Liver (tissue), 9 donors: Measurements from ENCODE around the gene HK2. TPM values are rescaled to one million over a fixed set of nuclear protein-coding genes. Genes with fewer than 3 reads are reported as not detected.

Experiments used
- DNase-seq: peaks from one replicate; pipeline ENCODE4 v3.0.0-alpha.2; 2017; ENCODE audit warnings: low spot score
- H3K27ac ChIP-seq, 2 donors: one replicate each; pipeline ENCODE4 v1.7.0; 2013; ENCODE audit warnings: inconsistent platforms in 2 of 2, low read length in 2 of 2, control low read depth in 1 of 2, low read depth in 1 of 2, mild to moderate bottlenecking in 1 of 2
- H3K27me3 ChIP-seq, 4 donors: one replicate each; pipeline versions ENCODE4 v1.6.1 to v1.7.0; 2013; ENCODE audit warnings: low read length in 3 of 4, inconsistent platforms in 1 of 4, mild to moderate bottlenecking in 1 of 4, moderate library complexity in 1 of 4; ENCODE audit not compliant: control insufficient read depth in 4 of 4, insufficient read depth in 4 of 4
- H3K36me3 ChIP-seq, 4 donors: one replicate each; pipeline versions ENCODE4 v1.6.1 to v1.7.0; 2013; ENCODE audit warnings: low read length in 3 of 4, mild to moderate bottlenecking in 3 of 4, low read depth in 1 of 4, moderate library complexity in 1 of 4; ENCODE audit not compliant: control insufficient read depth in 4 of 4, insufficient read depth in 3 of 4
- H3K4me1 ChIP-seq, 4 donors: one replicate each; pipeline versions ENCODE4 v1.6.1 to v1.7.0; 2013; ENCODE audit warnings: low read length in 3 of 4, mild to moderate bottlenecking in 3 of 4, moderate library complexity in 1 of 4; ENCODE audit not compliant: control insufficient read depth in 4 of 4, insufficient read depth in 4 of 4
- H3K4me3 ChIP-seq, 3 donors: one replicate each; pipeline versions ENCODE4 v1.6.1 to v1.7.0; 2013; ENCODE audit warnings: low read length in 3 of 3, control low read depth in 1 of 3, low read depth in 1 of 3, mild to moderate bottlenecking in 1 of 3
- H3K9ac ChIP-seq, 2 donors: one replicate each; pipeline ENCODE4 v1.7.0; 2013; ENCODE audit warnings: low read length in 2 of 2, mild to moderate bottlenecking in 2 of 2, moderate library complexity in 2 of 2, control low read depth in 1 of 2, low read depth in 1 of 2
- H3K9me3 ChIP-seq, 4 donors: one replicate each; pipeline versions ENCODE4 v1.6.1 to v1.7.0; 2013; ENCODE audit warnings: low read length in 3 of 4; ENCODE audit not compliant: control insufficient read depth in 4 of 4
- CTCF ChIP-seq: fragments of 150-350 bp; IDR thresholded peaks from 2 replicates; pipeline ENCODE4 v1.5.1; 2017; ENCODE audit warnings: improper control_type of control experiment, low read depth, low read length; ENCODE audit not compliant: missing input control
- EGR1 ChIP-seq, 2 donors: IDR thresholded peaks; 2 replicates each; pipeline ENCODE4 v1.6.1; 2016 to 2018; ENCODE audit warnings: antibody characterized with exemption in 2 of 2, low read depth in 2 of 2
- FOXA1 ChIP-seq: IDR thresholded peaks from 2 replicates; pipeline ENCODE4 v1.6.1; 2016; ENCODE audit warnings: antibody characterized with exemption
- FOXA2 ChIP-seq: IDR thresholded peaks from 2 replicates; pipeline ENCODE4 v1.6.1; 2016; ENCODE audit warnings: antibody characterized with exemption
- GABPA ChIP-seq, 2 donors: IDR thresholded peaks in 1 of 2; conservative IDR thresholded peaks in 1 of 2; 2 replicates each; pipeline ENCODE4 v1.6.1; 2016; ENCODE audit warnings: antibody characterized with exemption in 2 of 2, mild to moderate bottlenecking in 1 of 2, moderate library complexity in 1 of 2
- HNF4A ChIP-seq, 2 donors: conservative IDR thresholded peaks; 2 replicates each; pipeline ENCODE4 v1.6.1; 2016; ENCODE audit warnings: antibody characterized with exemption in 2 of 2, mild to moderate bottlenecking in 2 of 2
- HNF4G ChIP-seq: IDR thresholded peaks from 2 replicates; pipeline ENCODE4 v1.6.1; 2016; ENCODE audit warnings: antibody characterized with exemption
- JUND ChIP-seq, 2 donors: IDR thresholded peaks; 2 replicates each; pipeline ENCODE4 v1.6.1; 2016; ENCODE audit warnings: antibody characterized with exemption in 2 of 2
- MAX ChIP-seq: IDR thresholded peaks from 2 replicates; pipeline ENCODE4 v1.6.1; 2016; ENCODE audit warnings: antibody characterized with exemption
- NR2F2 ChIP-seq: IDR thresholded peaks from 2 replicates; pipeline ENCODE4 v1.6.1; 2016; ENCODE audit warnings: antibody characterized with exemption
- RAD21 ChIP-seq, 2 donors: IDR thresholded peaks; 2 replicates each; pipeline ENCODE4 v1.6.1; 2016; ENCODE audit warnings: antibody characterized with exemption in 2 of 2, mild to moderate bottlenecking in 2 of 2
- REST ChIP-seq: IDR thresholded peaks from 2 replicates; pipeline ENCODE4 v1.6.1; 2016; ENCODE audit warnings: antibody characterized with exemption, mild to moderate bottlenecking
- RXRA ChIP-seq, 2 donors: IDR thresholded peaks; 2 replicates each; pipeline ENCODE4 v1.6.1; 2017 to 2018; ENCODE audit warnings: antibody characterized with exemption in 2 of 2, mild to moderate bottlenecking in 1 of 2
- SP1 ChIP-seq: IDR thresholded peaks from 2 replicates; pipeline ENCODE4 v1.6.1; 2018; ENCODE audit warnings: antibody characterized with exemption, mild to moderate bottlenecking
- TAF1 ChIP-seq: conservative IDR thresholded peaks from 2 replicates; pipeline ENCODE4 v1.6.1; 2016; ENCODE audit warnings: antibody characterized with exemption, mild to moderate bottlenecking
- YY1 ChIP-seq: IDR thresholded peaks from 2 replicates; pipeline ENCODE4 v1.6.1; 2016; ENCODE audit warnings: antibody characterized with exemption, mild to moderate bottlenecking
- ZBTB33 ChIP-seq: IDR thresholded peaks from 2 replicates; pipeline ENCODE4 v1.6.1; 2016; ENCODE audit warnings: antibody characterized with exemption
- WGBS: extraction: QIAGEN DNeasy Blood & Tissue Kit; methylation state at CpG from one replicate; pipeline ENCODE4 v1.1.7; 2013; 5-methylcytosine and 5-hydroxymethylcytosine counted together
- polyA plus RNA-seq, 2 donors: library from polyadenylated mRNA; stranded (reverse) in 1 of 2; unstranded in 1 of 2; fragments of 200-250 nt in 1 of 2; fragments of >200 nt in 1 of 2; fragmentation: Nextera tagmentation in 1 of 2; extraction: Ambion mirVana in 1 of 2; gene quantifications; one replicate each; pipeline versions ENCODE4 v1.2.1 to v1.2.3, GENCODE V29; 2013 to 2015
- total RNA-seq, 2 donors: library from RNA; depleted of rRNA; stranded (reverse); fragments of >200 nt; gene quantifications; one replicate each; pipeline ENCODE4 v1.2.3, GENCODE V29; 2014
- TF ChIP-seq, protein P1 (sequence below): IDR thresholded peaks from 2 replicates; pipeline ENCODE4 v1.6.1; 2016; ENCODE audit warnings: antibody characterized with exemption
- donor health status: healthy.
- donor health status: healthy.
- donor health status: healthy.
- donor health status: healthy.
- donor health status: healthy.

Gene HK2
- total and polyA plus RNA-seq, 4 donors, result 0.21 to 3.5 (median 1.0) TPM

GRCh38 chr2:74850496-74851190 is 16.7 kb downstream of the HK2 start:
- H3K9me3 ChIP-seq, result no peaks in the 10 kb centered on the region
- peak overlapping the region in 1 of 2 donors; percentile 10 for H3K27ac ChIP-seq
- no peak overlapping the region for H3K9ac ChIP-seq
- TF ChIP-seq TAF1 (no peak), HNF4G (no peak), NR2F2 (no peak), JUND (IDR thresholded peaks at IDR 0.05) (no peak), REST (no peak), RAD21 (IDR thresholded peaks at IDR 0.05) (no peak), SP1 (no peak), GABPA (IDR thresholded peaks at IDR 0.05 in 1 of 2, conservative IDR thresholded peaks at IDR 0.05 in 1 of 2) (no peak), ZBTB33 (no peak), EGR1 (IDR thresholded peaks at IDR 0.05; ENCODE audit: low read depth in 2 of 2) (no peak), YY1 (no peak), RXRA (IDR thresholded peaks at IDR 0.05) (no peak), HNF4A (conservative IDR thresholded peaks at IDR 0.05) (no peak), MAX (no peak), FOXA1 (no peak), CTCF (no peak), FOXA2 (no peak)
- TF ChIP-seq, protein P1, sequence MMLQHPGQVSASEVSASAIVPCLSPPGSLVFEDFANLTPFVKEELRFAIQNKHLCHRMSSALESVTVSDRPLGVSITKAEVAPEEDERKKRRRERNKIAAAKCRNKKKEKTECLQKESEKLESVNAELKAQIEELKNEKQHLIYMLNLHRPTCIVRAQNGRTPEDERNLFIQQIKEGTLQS, result no peak
- peaks cover 0 to 3% (median 2%) of the 10 kb centered on the region in 4 donors for H3K4me1 ChIP-seq
- DNase-seq, result no peak
- H3K27me3 ChIP-seq, result no peaks in the 10 kb centered on the region
- no peak overlapping the region for H3K4me3 ChIP-seq
- H3K36me3 ChIP-seq, result no peaks in the 10 kb centered on the region
- 89% methylated on average over 3 of the region's 3 CpGs for WGBS
